ENCODE data around the gene KLHDC10.

The KLHDC10 gene

DNA sequence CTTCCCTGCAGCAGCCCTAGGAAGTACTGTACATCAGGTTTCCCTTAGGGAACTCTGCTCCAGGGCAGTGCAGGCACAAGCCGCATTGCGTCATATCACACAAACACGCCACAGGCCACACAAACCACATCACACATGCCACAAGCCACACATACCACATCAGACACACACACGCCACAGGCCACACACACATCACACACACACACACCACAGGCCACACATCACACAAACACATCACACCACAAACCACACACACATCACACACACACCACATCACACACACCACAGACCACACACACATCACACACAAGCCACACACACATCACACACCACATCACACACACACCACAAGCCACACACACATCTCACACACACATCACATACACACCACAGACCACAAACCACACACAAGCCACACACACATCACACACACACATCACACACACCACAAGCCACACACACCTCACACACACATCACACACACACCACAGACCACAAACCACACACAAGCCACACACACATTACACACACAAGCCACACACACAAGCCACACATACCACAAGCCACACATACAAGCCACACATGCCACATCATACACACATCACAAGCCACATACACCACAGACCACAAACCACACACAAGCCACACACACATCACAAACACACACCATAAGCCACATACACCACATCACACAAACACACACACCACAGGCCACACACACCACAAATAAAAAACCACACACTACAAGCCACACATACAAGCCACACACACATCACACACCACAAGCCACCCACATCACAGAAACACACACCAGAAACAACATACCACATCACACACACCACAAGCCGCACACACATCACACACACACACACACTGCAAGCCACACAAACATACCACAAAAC is 81.5 kb downstream of the KLHDC10 start:
- Histone ChIP-seq H3K27ac (ENCODE audit: low read depth, low read length) (no peak overlapping the region), H3K27me3 (ENCODE audit: control insufficient read depth, insufficient read depth, low read length) (no peaks in the 10 kb centered on the region), H3K9ac (ENCODE audit: low read depth, low read length) (no peak overlapping the region), H3K36me3 (ENCODE audit: control insufficient read depth, insufficient read depth, low read length) (no peaks in the 10 kb centered on the region), H3K9me3 (ENCODE audit: control insufficient read depth, insufficient read depth, low read length) (no peaks in the 10 kb centered on the region), H3K4me1 (ENCODE audit: control insufficient read depth, insufficient read depth, low read length) (no peaks in the 10 kb centered on the region), H3K4me3 (ENCODE audit: low read depth, low read length) (no peak overlapping the region)

DNA sequence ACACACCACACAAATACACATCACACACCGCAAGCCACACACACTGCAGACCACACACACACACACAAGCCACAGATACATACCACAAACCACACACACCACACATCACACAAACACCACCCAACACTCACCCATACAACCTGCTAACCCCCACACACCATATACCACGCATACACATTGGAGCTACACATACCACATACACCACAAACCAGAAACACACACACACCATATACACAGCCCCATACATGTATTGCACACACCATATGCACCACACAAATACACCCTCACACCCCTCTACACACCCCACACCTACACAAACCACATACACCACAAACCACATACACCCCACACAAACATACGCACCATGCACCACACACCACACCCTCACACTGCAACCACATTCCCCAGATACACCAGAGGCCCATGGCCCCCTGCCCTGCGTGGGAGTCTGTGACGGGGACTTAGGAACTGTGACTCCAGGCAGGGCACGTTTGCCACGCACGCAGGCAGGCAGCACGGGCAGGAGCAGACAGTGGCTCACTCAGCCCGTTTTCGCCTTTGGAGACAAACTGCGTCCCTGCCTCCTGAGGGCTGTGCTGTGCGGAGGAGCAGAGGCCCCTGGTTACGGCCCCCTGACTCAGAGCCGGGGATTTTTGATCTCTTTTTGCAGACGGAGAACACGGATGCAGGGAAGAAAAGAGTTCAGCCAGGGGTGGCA is 82.3 kb downstream of the KLHDC10 start:
- Histone ChIP-seq H3K4me3 (ENCODE audit: low read depth, low read length) (no peak overlapping the region), H3K4me1 (ENCODE audit: control insufficient read depth, insufficient read depth, low read length) (no peaks in the 10 kb centered on the region), H3K36me3 (ENCODE audit: control insufficient read depth, insufficient read depth, low read length) (peaks cover 4% of the 10 kb centered on the region), H3K27ac (ENCODE audit: low read depth, low read length) (no peak overlapping the region), H3K9ac (ENCODE audit: low read depth, low read length) (no peak overlapping the region), H3K9me3 (ENCODE audit: control insufficient read depth, insufficient read depth, low read length) (no peaks in the 10 kb centered on the region), H3K27me3 (ENCODE audit: control insufficient read depth, insufficient read depth, low read length) (no peaks in the 10 kb centered on the region)

DNA sequence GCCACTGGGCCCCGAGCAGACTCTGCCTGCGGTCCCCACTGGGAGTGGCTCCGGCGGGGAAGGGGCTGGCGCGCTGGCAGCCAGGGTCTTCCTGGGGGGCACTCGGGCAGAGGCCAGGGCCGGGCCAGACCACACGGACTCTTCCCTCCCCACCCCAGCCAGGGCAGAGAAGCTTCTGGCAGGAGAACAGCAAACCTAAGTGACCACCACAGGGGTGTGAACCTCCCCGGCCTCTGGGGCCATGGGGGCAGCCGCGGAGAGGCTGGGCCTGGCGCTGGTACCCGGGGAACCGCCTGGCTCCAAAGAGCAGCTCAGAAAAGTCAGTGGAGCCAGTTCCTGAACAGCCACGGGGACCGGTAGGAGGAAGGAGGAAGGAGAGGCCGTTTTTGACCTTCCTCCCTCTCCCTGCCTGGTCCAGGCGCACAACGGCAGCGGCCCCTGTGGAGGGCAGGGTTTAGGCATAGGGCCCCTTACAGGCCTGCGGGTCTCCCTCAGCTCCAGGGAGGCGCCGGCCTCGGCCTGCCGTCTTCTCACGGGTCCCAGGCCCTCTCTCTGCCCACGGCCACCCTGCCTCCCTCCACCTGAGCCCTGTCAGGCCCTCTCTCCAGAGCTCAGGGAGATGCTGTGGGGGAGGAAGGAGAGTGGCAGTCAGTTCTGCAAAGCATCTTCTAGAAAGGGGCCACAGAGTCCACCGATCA is 83.0 kb downstream of the KLHDC10 start:
- H3K27me3 ChIP-seq (ENCODE audit: control insufficient read depth, insufficient read depth, low read length) = no peaks in the 10 kb centered on the region
- H3K4me1 ChIP-seq (ENCODE audit: control insufficient read depth, insufficient read depth, low read length) = no peaks in the 10 kb centered on the region
- H3K4me3 ChIP-seq (ENCODE audit: low read depth, low read length) = no peak overlapping the region
- H3K27ac ChIP-seq (ENCODE audit: low read depth, low read length) = no peak overlapping the region
- H3K9me3 ChIP-seq (ENCODE audit: control insufficient read depth, insufficient read depth, low read length) = no peaks in the 10 kb centered on the region
- peaks cover 5% of the 10 kb centered on the region for H3K36me3 ChIP-seq (ENCODE audit: control insufficient read depth, insufficient read depth, low read length)
- H3K9ac ChIP-seq (ENCODE audit: low read depth, low read length) = no peak overlapping the region

DNA sequence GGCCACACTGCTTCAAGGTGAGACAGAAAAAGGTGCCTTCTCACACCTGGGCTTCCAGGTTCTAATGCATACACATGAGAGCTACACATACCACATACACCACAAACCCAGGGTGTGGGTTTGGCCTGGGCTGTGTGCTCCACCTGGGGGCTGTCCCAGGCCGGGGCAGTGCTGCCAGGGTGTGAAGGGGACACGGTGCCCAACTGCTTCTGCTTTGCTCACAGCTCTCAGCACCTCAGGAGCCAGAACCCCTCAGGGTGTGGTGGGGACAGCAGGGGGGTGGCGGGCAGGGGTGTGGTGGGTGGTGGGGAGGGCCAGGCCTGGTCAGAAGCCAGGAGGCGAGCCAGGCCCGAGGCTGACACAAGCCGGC is 83.8 kb downstream of the KLHDC10 start:
- H3K9ac ChIP-seq (ENCODE audit: low read depth, low read length) = no peak overlapping the region
- no peaks in the 10 kb centered on the region for H3K4me1 ChIP-seq (ENCODE audit: control insufficient read depth, insufficient read depth, low read length)
- no peak overlapping the region for H3K4me3 ChIP-seq (ENCODE audit: low read depth, low read length)
- no peaks in the 10 kb centered on the region for H3K27me3 ChIP-seq (ENCODE audit: control insufficient read depth, insufficient read depth, low read length)
- H3K9me3 ChIP-seq (ENCODE audit: control insufficient read depth, insufficient read depth, low read length) = no peaks in the 10 kb centered on the region
- no peak overlapping the region for H3K27ac ChIP-seq (ENCODE audit: low read depth, low read length)
- peaks cover 5% of the 10 kb centered on the region for H3K36me3 ChIP-seq (ENCODE audit: control insufficient read depth, insufficient read depth, low read length)

DNA sequence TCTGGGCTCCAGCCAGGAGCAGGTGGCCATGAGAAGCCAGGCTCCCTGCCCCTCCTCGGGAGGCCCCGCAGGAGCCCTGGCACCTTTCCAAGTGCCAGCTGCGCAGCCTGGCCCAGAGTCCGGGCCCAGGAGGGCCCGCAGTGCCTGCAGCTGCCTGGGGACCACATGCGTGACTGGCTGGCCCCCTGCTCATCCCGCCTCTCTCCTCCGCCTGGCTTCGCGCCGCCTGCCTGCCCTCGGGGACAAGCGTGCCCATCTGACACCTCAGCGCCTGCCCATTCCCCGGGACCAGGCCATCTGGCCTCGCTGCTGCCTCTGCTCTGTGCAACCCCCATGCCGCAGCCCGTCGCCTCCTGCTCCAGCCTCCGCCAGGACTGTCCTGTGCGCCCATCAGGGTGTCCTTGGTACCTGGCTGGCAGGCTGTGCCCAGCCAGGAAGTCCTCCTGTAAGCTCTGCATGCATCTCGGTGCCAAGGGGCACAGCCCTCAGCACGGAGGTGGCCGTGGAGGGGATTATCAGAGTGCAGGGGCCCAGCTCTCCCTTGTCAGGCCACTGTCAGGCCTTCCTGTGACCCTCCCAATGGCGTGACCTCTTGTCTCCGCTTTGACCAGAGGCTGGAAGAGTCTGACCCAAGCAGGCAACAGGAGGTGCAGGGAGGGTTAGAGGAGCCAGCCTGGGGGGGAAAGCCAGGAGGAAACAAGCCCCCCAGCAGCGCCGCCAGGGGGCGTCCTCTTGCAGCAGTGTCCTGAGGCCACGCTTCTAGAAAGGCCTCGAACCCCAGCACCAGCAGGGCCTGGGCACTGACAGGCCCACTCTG is 84.4 kb downstream of the KLHDC10 start:
- Histone ChIP-seq H3K9me3 (ENCODE audit: control insufficient read depth, insufficient read depth, low read length) (no peaks in the 10 kb centered on the region), H3K4me3 (ENCODE audit: low read depth, low read length) (no peak overlapping the region), H3K4me1 (ENCODE audit: control insufficient read depth, insufficient read depth, low read length) (no peaks in the 10 kb centered on the region), H3K36me3 (ENCODE audit: control insufficient read depth, insufficient read depth, low read length) (peaks cover 10% of the 10 kb centered on the region), H3K27ac (ENCODE audit: low read depth, low read length) (no peak overlapping the region), H3K9ac (ENCODE audit: low read depth, low read length) (no peak overlapping the region), H3K27me3 (ENCODE audit: control insufficient read depth, insufficient read depth, low read length) (no peaks in the 10 kb centered on the region)

DNA sequence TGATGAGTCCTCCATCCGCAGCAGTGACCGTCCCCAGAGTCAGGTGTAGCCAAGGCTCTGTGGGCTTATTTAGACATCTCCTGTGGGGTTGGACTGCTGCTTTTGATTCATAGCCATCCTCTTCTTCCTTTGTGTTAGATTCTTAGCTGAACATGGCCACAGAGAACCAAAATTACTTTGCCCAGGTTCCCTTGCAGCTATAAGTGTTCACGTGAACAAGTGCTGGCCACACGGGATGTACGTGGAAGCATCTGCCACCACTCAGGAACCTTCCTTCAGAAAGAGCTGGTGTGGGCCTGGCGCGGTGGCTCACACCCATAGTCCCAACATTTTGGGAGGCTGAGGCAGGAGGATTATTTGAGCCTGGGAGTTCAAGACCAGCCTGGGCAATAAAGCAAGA is 85.8 kb downstream of the KLHDC10 start:
- Histone ChIP-seq H3K9ac (ENCODE audit: low read depth, low read length) (no peak overlapping the region), H3K9me3 (ENCODE audit: control insufficient read depth, insufficient read depth, low read length) (no peaks in the 10 kb centered on the region), H3K36me3 (ENCODE audit: control insufficient read depth, insufficient read depth, low read length) (peaks cover 16% of the 10 kb centered on the region), H3K27ac (ENCODE audit: low read depth, low read length) (no peak overlapping the region), H3K4me1 (ENCODE audit: control insufficient read depth, insufficient read depth, low read length) (no peaks in the 10 kb centered on the region), H3K27me3 (ENCODE audit: control insufficient read depth, insufficient read depth, low read length) (no peaks in the 10 kb centered on the region), H3K4me3 (ENCODE audit: low read depth, low read length) (no peak overlapping the region)

DNA sequence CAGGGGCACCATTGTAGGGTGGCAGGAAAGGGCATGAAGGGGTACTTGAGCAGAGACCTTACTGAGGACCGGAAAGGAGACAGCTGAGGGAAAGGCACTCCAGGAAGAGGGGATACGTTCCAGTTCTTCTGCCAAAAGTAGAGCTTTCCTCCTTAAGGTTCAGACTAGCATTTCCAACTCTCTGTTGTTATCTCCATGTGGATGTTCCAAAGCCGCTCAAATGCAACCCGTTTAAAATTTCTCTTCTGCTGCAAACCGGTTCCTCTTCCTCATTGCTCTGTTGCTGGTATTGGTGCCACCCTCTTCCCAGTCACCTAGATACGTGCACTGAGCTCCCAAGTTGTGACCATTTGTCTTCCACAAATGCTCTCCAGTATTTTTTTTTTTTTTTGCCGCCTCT is 87.4 kb downstream of the KLHDC10 start:
- H3K4me3 ChIP-seq (ENCODE audit: low read depth, low read length) = no peak overlapping the region
- no peak overlapping the region for H3K27ac ChIP-seq (ENCODE audit: low read depth, low read length)
- H3K27me3 ChIP-seq (ENCODE audit: control insufficient read depth, insufficient read depth, low read length) = no peaks in the 10 kb centered on the region
- peaks cover 28% of the 10 kb centered on the region for H3K36me3 ChIP-seq (ENCODE audit: control insufficient read depth, insufficient read depth, low read length)
- no peaks in the 10 kb centered on the region for H3K9me3 ChIP-seq (ENCODE audit: control insufficient read depth, insufficient read depth, low read length)
- no peaks in the 10 kb centered on the region for H3K4me1 ChIP-seq (ENCODE audit: control insufficient read depth, insufficient read depth, low read length)
- no peak overlapping the region for H3K9ac ChIP-seq (ENCODE audit: low read depth, low read length)

DNA sequence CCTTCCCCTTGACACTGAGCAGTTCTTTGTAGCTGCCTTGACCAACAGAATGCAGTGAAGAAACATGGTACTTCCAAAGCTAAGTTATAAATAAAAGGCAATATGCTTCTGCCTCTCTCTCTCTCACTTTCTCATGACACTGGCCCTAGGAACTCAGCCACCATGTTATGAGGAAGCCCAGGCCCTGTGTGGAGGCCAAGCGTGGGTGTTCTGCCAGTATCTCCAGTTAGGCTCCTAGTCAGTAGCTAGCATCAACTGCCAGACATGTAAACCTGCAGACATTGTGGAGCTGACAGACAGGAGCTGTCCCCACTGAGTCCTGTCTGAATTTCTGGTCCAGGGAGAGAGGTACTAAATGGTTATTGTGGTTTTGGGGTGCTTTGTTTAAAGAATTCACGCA is 89.7 kb downstream of the KLHDC10 start:
- Histone ChIP-seq H3K4me1 (ENCODE audit: control insufficient read depth, insufficient read depth, low read length) (no peaks in the 10 kb centered on the region), H3K27ac (ENCODE audit: low read depth, low read length) (no peak overlapping the region), H3K9ac (ENCODE audit: low read depth, low read length) (no peak overlapping the region), H3K4me3 (ENCODE audit: low read depth, low read length) (no peak overlapping the region), H3K27me3 (ENCODE audit: control insufficient read depth, insufficient read depth, low read length) (no peaks in the 10 kb centered on the region), H3K9me3 (ENCODE audit: control insufficient read depth, insufficient read depth, low read length) (no peaks in the 10 kb centered on the region), H3K36me3 (ENCODE audit: control insufficient read depth, insufficient read depth, low read length) (peaks cover 49% of the 10 kb centered on the region)

DNA sequence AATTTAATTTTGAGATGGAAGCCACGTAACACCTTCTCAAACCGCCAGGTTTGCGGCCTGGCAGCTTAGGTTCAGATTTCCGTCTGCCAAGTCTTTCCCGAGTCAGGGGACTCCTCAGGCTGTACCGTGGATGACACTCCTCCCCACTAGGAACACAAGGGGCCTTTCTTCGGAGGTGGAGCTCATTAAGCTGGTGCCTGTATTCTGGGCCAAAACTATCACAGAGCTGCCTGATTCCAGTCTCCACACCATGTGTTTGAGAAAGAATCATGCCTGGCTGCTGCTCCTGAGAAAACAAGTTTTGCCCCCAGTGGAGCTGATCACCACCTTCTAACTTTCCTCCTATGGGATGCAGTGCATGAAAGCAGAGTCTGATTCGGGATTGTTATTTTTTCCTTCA is 90.1 kb downstream of the KLHDC10 start:
- H3K27ac ChIP-seq (ENCODE audit: low read depth, low read length) = no peak overlapping the region
- H3K9ac ChIP-seq (ENCODE audit: low read depth, low read length) = no peak overlapping the region
- no peaks in the 10 kb centered on the region for H3K27me3 ChIP-seq (ENCODE audit: control insufficient read depth, insufficient read depth, low read length)
- H3K36me3 ChIP-seq (ENCODE audit: control insufficient read depth, insufficient read depth, low read length) = peaks cover 53% of the 10 kb centered on the region
- H3K4me1 ChIP-seq (ENCODE audit: control insufficient read depth, insufficient read depth, low read length) = no peaks in the 10 kb centered on the region
- H3K9me3 ChIP-seq (ENCODE audit: control insufficient read depth, insufficient read depth, low read length) = no peaks in the 10 kb centered on the region
- no peak overlapping the region for H3K4me3 ChIP-seq (ENCODE audit: low read depth, low read length)

DNA sequence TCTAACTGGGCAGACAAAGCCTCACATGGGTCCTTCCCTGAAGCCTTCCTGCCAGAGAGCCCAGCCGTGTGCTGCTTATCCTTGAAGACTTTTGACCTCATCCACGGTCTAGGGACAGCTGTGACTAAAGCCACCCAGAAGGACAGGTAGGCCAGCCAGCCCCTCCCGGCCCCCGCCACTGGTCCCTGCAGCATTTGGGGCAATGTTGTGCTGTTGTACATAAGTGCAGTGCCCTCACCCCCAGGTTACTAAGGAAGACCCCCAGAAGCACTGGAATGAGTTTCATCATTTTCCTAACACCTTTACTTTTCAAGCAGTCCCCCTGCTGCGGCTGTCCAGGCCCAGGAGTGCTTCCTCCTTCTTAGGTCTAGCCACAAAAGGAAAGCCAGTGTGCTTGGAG is 91.9 kb downstream of the KLHDC10 start:
- Histone ChIP-seq H3K4me3 (ENCODE audit: low read depth, low read length) (no peak overlapping the region), H3K9me3 (ENCODE audit: control insufficient read depth, insufficient read depth, low read length) (no peaks in the 10 kb centered on the region), H3K27ac (ENCODE audit: low read depth, low read length) (no peak overlapping the region), H3K36me3 (ENCODE audit: control insufficient read depth, insufficient read depth, low read length) (peaks cover 64% of the 10 kb centered on the region), H3K4me1 (ENCODE audit: control insufficient read depth, insufficient read depth, low read length) (no peaks in the 10 kb centered on the region), H3K9ac (ENCODE audit: low read depth, low read length) (no peak overlapping the region), H3K27me3 (ENCODE audit: control insufficient read depth, insufficient read depth, low read length) (no peaks in the 10 kb centered on the region)
